NCI-H1092 treated with DMSO at 0.1 percent for 48 hours (cell line): ENCODE results near the gene ZNF729.
"Not testable (repeated sequence)": the region's sequence is repeated elsewhere in the genome, so short reads cannot be mapped to it uniquely, and the experiment has no call there.

Experiments
- DNase-seq: peaks from one replicate; lab custom pipeline; 2025; lab: John Stamatoyannopoulos, UW

ZNF729 gene

GRCh38 chr19:22286151-22286810 is at the start of gene ZNF729:
Gene ZNF729, plus strand, starts transcription at chr19:22286441. Its CDS starts 85 bp downstream, at chr19:22286526.
- DNase-seq = no peak

GRCh38 chr19:22256856-22257255 is 29.4 kb upstream of the ZNF729 start:
- no peak for DNase-seq

- DNase-seq = no peak
Observed at GRCh38 chr19:22257381-22257780, 28.9 kb upstream of the ZNF729 start.

GRCh38 chr19:22257916-22258315 is 28.3 kb upstream of the ZNF729 start:
- no peak for DNase-seq

GRCh38 chr19:22260499-22260898 is 25.7 kb upstream of the ZNF729 start:
- no peak for DNase-seq

GRCh38 chr19:22261596-22261995 is 24.6 kb upstream of the ZNF729 start:
- no peak for DNase-seq

- DNase-seq = no peak
Observed at GRCh38 chr19:22263121-22263520, 23.1 kb upstream of the ZNF729 start.

GRCh38 chr19:22321554-22321953 is 35.3 kb downstream of the ZNF729 start:
- DNase-seq = not testable (repeated sequence)

- DNase-seq = no peak
Observed at GRCh38 chr19:22326219-22326618, 40.0 kb downstream of the ZNF729 start.

GRCh38 chr19:22327321-22327720 is 41.1 kb downstream of the ZNF729 start:
- no peak for DNase-seq

- no peak for DNase-seq
Observed at GRCh38 chr19:22331521-22331920, 45.3 kb downstream of the ZNF729 start.

GRCh38 chr19:22332924-22333323 is 46.7 kb downstream of the ZNF729 start:
- no peak for DNase-seq

GRCh38 chr19:22335716-22336115 is 49.5 kb downstream of the ZNF729 start:
- DNase-seq = no peak

GRCh38 chr19:22354665-22355064 is 68.4 kb downstream of the ZNF729 start:
- DNase-seq = no peak
